K562 (cell line): ENCODE measurements around the gene LMAN1L. TPM values are rescaled to one million over a fixed set of nuclear protein-coding genes. Genes with fewer than 3 reads are reported as not detected.
A peak's percentile ranks its signal among the peaks of the same experiment; 100 is the strongest.

Experiments used
- ATAC-seq: fragments of 200-7000 bp; cut with Tn5 transposase; 3 replicates; pipeline ENCODE4 v1.9.1; 2020; ENCODE audit warnings: moderate library complexity
- BruUV-seq: library from RNA; stranded (reverse); fragments of 400-500 nt; replicated peaks from 2 replicates; lab custom pipeline; 2021; lab: Mats Ljungman, UMichigan
- CTCF ChIA-PET: fragments of 300-600 bp; formaldehyde crosslinking; extraction: SDS; loops from one replicate; lab custom pipeline; 2021; ENCODE audit warnings: low intra/inter-chr PET ratio; lab: Yijun Ruan, JAX
- POLR2A ChIA-PET: fragments of 300-600, 350-650 bp; sonication (Branson Sonifier 250); formaldehyde crosslinking; extraction: SDS; loops from one replicate; lab custom pipeline; 2021; ENCODE audit warnings: antibody characterized with exemption, inconsistent platforms; lab: Yijun Ruan, JAX
- DNase-seq, 4 experiments: peaks; one replicate each; pipeline versions ENCODE4 v3.0.0 to v3.0.0-alpha.2; 2011 to 2018; ENCODE audit warnings: low spot score in 3 of 4, mixed read lengths in 3 of 4; ENCODE audit errors: extremely low read depth in 1 of 4
- FAIRE-seq: peaks from 2 replicates; lab custom pipeline; 2011; peaks lifted over from hg19 to GRCh38; lab: Jason Lieb, UNC
- H2AFZ ChIP-seq: 2 replicates; pipeline ENCODE4 v1.6.0; 2011; ENCODE audit warnings: low read depth, low read length, control low read depth, inconsistent platforms
- H3K27ac ChIP-seq: fragments of 200-600 bp; 3 replicates; pipeline ENCODE4 v1.8.0; 2011; ENCODE audit warnings: low read depth, mild to moderate bottlenecking, control low read depth, inconsistent platforms, low read length, moderate library complexity, mixed read lengths; ENCODE audit errors: extremely low read depth
- H3K27me3 ChIP-seq, 2 experiments: fragments of 300-600 bp in 1 of 2; 2 replicates in 1 of 2; 3 replicates in 1 of 2; pipeline versions ENCODE4 v1.6.0 to v1.8.0; 2011; ENCODE audit warnings: inconsistent platforms in 2 of 2, low read length in 2 of 2, mild to moderate bottlenecking in 1 of 2, mixed read lengths in 1 of 2, moderate library complexity in 1 of 2; ENCODE audit not compliant: control insufficient read depth in 2 of 2, insufficient read depth in 2 of 2
- H3K36me3 ChIP-seq: fragments of 300-600 bp; 3 replicates; pipeline ENCODE4 v1.8.0; 2011; ENCODE audit warnings: mild to moderate bottlenecking, low read length, inconsistent platforms; ENCODE audit not compliant: control insufficient read depth, insufficient read depth
- H3K4me1 ChIP-seq, 2 experiments: fragments of 200-600 bp in 1 of 2; replicated peaks in 1 of 2; 2 replicates in 1 of 2; 3 replicates in 1 of 2; pipeline versions ENCODE4 v1.5.1 to v1.8.0; 2011; ENCODE audit warnings: inconsistent platforms in 2 of 2, low read length in 2 of 2, mild to moderate bottlenecking in 1 of 2, mixed read lengths in 1 of 2, moderate library complexity in 1 of 2; ENCODE audit not compliant: control insufficient read depth in 2 of 2, insufficient read depth in 2 of 2
- H3K4me2 ChIP-seq: 2 replicates; pipeline ENCODE4 v1.6.1; 2011; ENCODE audit warnings: low read length, control low read depth, inconsistent platforms, mixed read lengths; ENCODE audit not compliant: insufficient read depth
- H3K4me3 ChIP-seq: fragments of 200-600 bp; sonication (generic), shearing (Covaris generic); 2 replicates; pipeline ENCODE4 v1.5.1; 2016; ENCODE audit warnings: control low read depth, inconsistent platforms
- H3K79me2 ChIP-seq: fragments of 200-600 bp; 3 replicates; pipeline ENCODE4 v1.8.0; 2011; ENCODE audit warnings: low read length, inconsistent platforms; ENCODE audit not compliant: control insufficient read depth, insufficient read depth
- H3K9ac ChIP-seq, 2 experiments: 2 replicates each; pipeline versions ENCODE4 v1.6.0 to v1.6.1; 2011; ENCODE audit warnings: low read depth in 2 of 2, low read length in 2 of 2, control low read depth in 1 of 2, inconsistent platforms in 1 of 2, mild to moderate bottlenecking in 1 of 2, mixed read lengths in 1 of 2; ENCODE audit not compliant: insufficient read depth in 1 of 2
- H3K9me1 ChIP-seq: one replicate; pipeline ENCODE4 v1.6.0; 2011; ENCODE audit warnings: inconsistent platforms, mild to moderate bottlenecking, low read length, moderate library complexity; ENCODE audit not compliant: control insufficient read depth, insufficient read depth
- H3K9me3 ChIP-seq: replicated peaks from 2 replicates; pipeline ENCODE4 v1.5.1; 2011; ENCODE audit warnings: low read depth, low read length, inconsistent platforms; ENCODE audit not compliant: control insufficient read depth, insufficient read depth
- H4K20me1 ChIP-seq: replicated peaks from 2 replicates; pipeline ENCODE4 v1.6.1; 2011; ENCODE audit warnings: low read length, inconsistent platforms, mixed read lengths; ENCODE audit not compliant: control insufficient read depth, insufficient read depth
- RBM22 ChIP-seq: fragments of 200-400 bp; formaldehyde crosslinking; IDR thresholded peaks from 2 replicates; pipeline ENCODE4 v1.6.1; 2018; ENCODE audit warnings: low read length, low read depth; ENCODE audit not compliant: poor library complexity, severe bottlenecking
- RFX1 ChIP-seq: fragments of 450-650 bp; IDR thresholded peaks from 2 replicates; pipeline ENCODE4 v1.6.1; 2016; ENCODE audit warnings: mild to moderate bottlenecking, moderate library complexity
- SRF ChIP-seq, 2 experiments: fragments of 250-450, 450-650 bp in 1 of 2; sonication (Bioruptor Pico) in 1 of 2; sonication (generic) in 1 of 2; formaldehyde crosslinking; IDR thresholded peaks; 2 replicates each; pipeline versions ENCODE4 v1.5.0 to v1.5.1; 2020 to 2022; ENCODE audit warnings: mild to moderate bottlenecking in 1 of 2, missing genetic modification reagents in 1 of 2
- ZNF23 ChIP-seq: fragments of 250-450 bp; sonication (Bioruptor Pico); IDR thresholded peaks from 2 replicates; pipeline ENCODE4 v1.4.0; 2020; ENCODE audit warnings: mild to moderate bottlenecking
- WGBS: fragments of 100-300 bp; shearing (Covaris generic); methylation state at CpG from one replicate; pipeline ENCODE4 v1.1.6; 2016; ENCODE audit warnings: low coverage, mixed read lengths; ENCODE audit not compliant: insufficient coverage; ENCODE audit errors: missing lambda C conversion rate; 5-methylcytosine and 5-hydroxymethylcytosine counted together
- in situ Hi-C: fragments of 300-500 bp; cut with MboI; formaldehyde crosslinking; loops from 4 replicates; pipeline ENCODE4 v1.15.0; 2018; ENCODE audit warnings: inconsistent platforms, mixed read lengths
- intact Hi-C: fragments of 100-400 bp; cut with micrococcal nuclease; formaldehyde crosslinking; loops from 2 replicates; pipeline ENCODE4 v1.14.2; 2022
- polyA plus RNA-seq, 8 experiments: library from polyadenylated mRNA; depleted of rRNA in 4 of 8; stranded (reverse) in 5 of 8; unstranded in 3 of 8; fragments of >200 nt; fragmentation: Nextera tagmentation in 2 of 8; fragmentation: Illumina TruSeq in 1 of 8; extraction: Ambion mirVana in 2 of 8; extraction: Trizol in 1 of 8; gene quantifications; 2 replicates each; pipeline versions ENCODE4 v1.2.1 to v1.2.3, GENCODE V29; 2011 to 2014; ENCODE audit warnings: inconsistent platforms in 1 of 8, missing spikeins in 1 of 8
- total RNA-seq, 7 experiments: library from RNA; depleted of rRNA in 6 of 7; stranded (reverse); fragments of >200 nt in 6 of 7; fragmentation: Illumina TruSeq in 2 of 7; extraction: Trizol in 2 of 7; gene quantifications; 2 replicates each; pipeline versions ENCODE4 v1.2.1 to v1.2.3, GENCODE V29; 2011 to 2021; ENCODE audit warnings: low replicate concordance in 1 of 7
- TF ChIP-seq, protein P1 (sequence below): sonication (generic); formaldehyde crosslinking; IDR thresholded peaks from 2 replicates; pipeline ENCODE4 v1.8.0; 2022; ENCODE audit warnings: missing genetic modification reagents, mild to moderate bottlenecking, moderate library complexity, borderline replicate concordance
- TF ChIP-seq, protein P2 (sequence below): IDR thresholded peaks from 2 replicates; pipeline ENCODE4 v1.6.1; 2011; ENCODE audit warnings: borderline replicate concordance, low read depth, mild to moderate bottlenecking, moderate library complexity, low read length; ENCODE audit not compliant: insufficient read depth, poor library complexity, severe bottlenecking

Gene LMAN1L
- total and polyA plus RNA-seq, 9 of the 15 experiments (the other 6 are each of a cell fraction or from before 2014, with no cell fraction given) = not detected

DNA sequence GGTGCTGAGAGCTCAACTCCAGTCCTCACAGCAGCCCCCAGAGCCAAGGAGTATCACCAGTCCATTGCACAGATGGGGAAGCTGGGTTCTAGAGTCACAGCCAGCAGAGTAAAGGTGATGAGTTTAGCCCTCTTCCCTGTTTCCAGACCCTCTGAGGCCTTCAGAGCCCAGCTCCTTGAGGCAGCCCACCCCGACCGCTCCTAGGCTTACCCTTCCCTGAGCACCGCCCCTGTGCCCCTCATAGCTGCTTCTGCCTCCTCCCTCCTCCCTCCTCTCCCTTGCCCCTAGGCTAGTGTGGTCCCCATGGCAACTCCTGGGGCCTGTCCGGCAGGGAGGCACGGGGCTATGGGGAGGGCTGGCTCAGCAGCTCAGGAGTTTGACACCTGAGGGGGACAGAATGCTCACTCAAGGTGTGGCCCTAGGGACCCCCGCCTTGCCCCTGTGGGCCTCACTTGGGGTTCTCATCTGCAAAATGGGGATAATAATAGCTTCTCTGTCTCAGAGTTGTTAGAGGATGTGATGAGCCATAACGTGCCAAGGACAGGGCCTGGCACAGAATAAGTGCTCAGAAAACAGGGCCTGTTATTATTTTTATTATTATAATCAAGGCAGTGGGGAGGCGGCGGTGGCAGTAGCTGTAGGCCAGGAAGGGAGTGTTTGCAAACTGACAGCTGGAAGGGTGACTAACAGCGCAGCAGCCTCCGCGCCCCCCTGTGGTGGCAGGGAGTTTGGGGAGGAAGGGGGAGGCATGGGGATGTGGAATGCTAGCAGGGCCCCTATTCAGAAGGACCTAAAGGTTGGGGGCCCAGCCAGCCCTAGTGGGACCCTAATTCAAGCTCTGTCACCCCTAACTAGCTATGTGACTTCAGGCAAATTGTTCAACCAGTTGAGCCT is 19.3 kb upstream of the LMAN1L start:
- DNase-seq = peak in 2 of 4 experiments; percentile 45 to 51
- no peak for FAIRE-seq
- peaks cover 27% of the 10 kb centered on the region for H4K20me1 ChIP-seq
- intact Hi-C loops (no loop called here), in situ Hi-C loops (no loop called here)
- no peaks in the 10 kb centered on the region for H3K9me3 ChIP-seq
- H3K27me3 ChIP-seq = no peaks in the 10 kb centered on the region
- H3K79me2 ChIP-seq = peaks cover 48% of the 10 kb centered on the region
- no peak overlapping the region for H3K4me2 ChIP-seq
- 87% methylated on average over 12 of the region's 12 CpGs for WGBS
- ChIA-PET CTCF (no interaction called here), POLR2A (interaction anchor here (0.6 to 1.8 kb wide), 3 partner anchors 17 to 142 kb away, joined by 3 to 8 read pairs (median 3); no protein-coding TSS in a partner anchor)
- no peak overlapping the region for H3K4me3 ChIP-seq
- peaks cover 6 to 28% of the 10 kb centered on the region in 2 experiments for H3K4me1 ChIP-seq
- no peak overlapping the region for H2AFZ ChIP-seq
- BruUV-seq = no TSS peak
- peak; percentile 49; the same call in 2 of the 3 replicates for ATAC-seq
- peaks cover 58% of the 10 kb centered on the region; the same call in 2 of the 3 replicates for H3K36me3 ChIP-seq
- TF ChIP-seq, protein P1, sequence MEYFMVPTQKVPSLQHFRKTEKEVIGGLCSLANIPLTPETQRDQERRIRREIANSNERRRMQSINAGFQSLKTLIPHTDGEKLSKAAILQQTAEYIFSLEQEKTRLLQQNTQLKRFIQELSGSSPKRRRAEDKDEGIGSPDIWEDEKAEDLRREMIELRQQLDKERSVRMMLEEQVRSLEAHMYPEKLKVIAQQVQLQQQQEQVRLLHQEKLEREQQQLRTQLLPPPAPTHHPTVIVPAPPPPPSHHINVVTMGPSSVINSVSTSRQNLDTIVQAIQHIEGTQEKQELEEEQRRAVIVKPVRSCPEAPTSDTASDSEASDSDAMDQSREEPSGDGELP (CRISPR knock-in tag) = 0 out of 2 replicates have a peak, but pooled peaks have one; percentile 17
- TF ChIP-seq RFX1 (peak; percentile 32; the same call in 1 of the 2 replicates), SRF (CRISPR knock-in tag; IDR thresholded peaks at IDR 0.05) (no peak), ZNF23 (no peak), RBM22 (no peak)
- TF ChIP-seq, protein P2, sequence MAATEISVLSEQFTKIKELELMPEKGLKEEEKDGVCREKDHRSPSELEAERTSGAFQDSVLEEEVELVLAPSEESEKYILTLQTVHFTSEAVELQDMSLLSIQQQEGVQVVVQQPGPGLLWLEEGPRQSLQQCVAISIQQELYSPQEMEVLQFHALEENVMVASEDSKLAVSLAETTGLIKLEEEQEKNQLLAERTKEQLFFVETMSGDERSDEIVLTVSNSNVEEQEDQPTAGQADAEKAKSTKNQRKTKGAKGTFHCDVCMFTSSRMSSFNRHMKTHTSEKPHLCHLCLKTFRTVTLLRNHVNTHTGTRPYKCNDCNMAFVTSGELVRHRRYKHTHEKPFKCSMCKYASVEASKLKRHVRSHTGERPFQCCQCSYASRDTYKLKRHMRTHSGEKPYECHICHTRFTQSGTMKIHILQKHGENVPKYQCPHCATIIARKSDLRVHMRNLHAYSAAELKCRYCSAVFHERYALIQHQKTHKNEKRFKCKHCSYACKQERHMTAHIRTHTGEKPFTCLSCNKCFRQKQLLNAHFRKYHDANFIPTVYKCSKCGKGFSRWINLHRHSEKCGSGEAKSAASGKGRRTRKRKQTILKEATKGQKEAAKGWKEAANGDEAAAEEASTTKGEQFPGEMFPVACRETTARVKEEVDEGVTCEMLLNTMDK = peak; percentile 18
- no peaks in the 10 kb centered on the region for H3K9me1 ChIP-seq
- peak overlapping the region in 1 of 2 experiments; percentile 50; a peak in 2 of 4 replicates for H3K9ac ChIP-seq
- H3K27ac ChIP-seq = no peak overlapping the region
